WTC11 (cell line): ENCODE data around the gene CALY. TPM values are rescaled to one million over a fixed set of nuclear protein-coding genes. Genes with fewer than 3 reads are reported as not detected.

Source experiments
- ATAC-seq: fragments of 200-7000 bp; cut with Tn5 transposase; 2 replicates; pipeline ENCODE4 v1.10.0; 2021; ENCODE audit warnings: mild to moderate bottlenecking, moderate library complexity
- CTCF ChIA-PET: fragments of 300-600 bp; sonication (Branson Sonifier 250); formaldehyde crosslinking; loops from one replicate; lab custom pipeline; 2021; ENCODE audit warnings: antibody characterized with exemption; lab: Charles Lee
- POLR2A ChIA-PET: fragments of 350-600 bp; sonication (Branson Sonifier 250); formaldehyde crosslinking; loops from one replicate; lab custom pipeline; 2021; ENCODE audit warnings: antibody characterized with exemption; lab: Charles Lee
- DNase-seq: peaks from one replicate; pipeline ENCODE4 v3.0.0; 2021; ENCODE audit warnings: low spot score
- H3K27ac Mint-ChIP-seq: 2 replicates; pipeline ENCODE4 v1.8.0; 2021; ENCODE audit warnings: mixed read lengths
- H3K27me3 Mint-ChIP-seq: 2 replicates; pipeline ENCODE4 v1.8.0; 2021; ENCODE audit warnings: low read depth, mild to moderate bottlenecking, moderate library complexity, mixed read lengths
- H3K36me3 Mint-ChIP-seq: 2 replicates; pipeline ENCODE4 v1.8.0; 2021; ENCODE audit warnings: mixed read lengths
- H3K4me1 Mint-ChIP-seq: 2 replicates; pipeline ENCODE4 v1.8.0; 2022; ENCODE audit warnings: mixed read lengths
- H3K4me3 Mint-ChIP-seq: 2 replicates; pipeline ENCODE4 v1.8.0; 2021; ENCODE audit warnings: mild to moderate bottlenecking, moderate library complexity, mixed read lengths
- H3K9me3 Mint-ChIP-seq: 2 replicates; pipeline ENCODE4 v1.8.0; 2021; ENCODE audit warnings: mixed read lengths
- ARID4B ChIP-seq: sonication (generic); formaldehyde crosslinking; IDR thresholded peaks from 2 replicates; pipeline ENCODE4 v1.8.0; 2023; ENCODE audit warnings: missing genetic modification reagents, mild to moderate bottlenecking, borderline replicate concordance
- ATF3 ChIP-seq: sonication (generic); formaldehyde crosslinking; conservative IDR thresholded peaks from 2 replicates; pipeline ENCODE4 v1.8.1; 2022; ENCODE audit warnings: mild to moderate bottlenecking, missing genetic modification reagents
- CBFB ChIP-seq: sonication (generic); formaldehyde crosslinking; IDR thresholded peaks from 2 replicates; pipeline ENCODE4 v1.8.1; 2022; ENCODE audit warnings: mild to moderate bottlenecking, low read depth, missing genetic modification reagents
- ESRRA ChIP-seq: sonication (generic); formaldehyde crosslinking; IDR thresholded peaks from 2 replicates; pipeline ENCODE4 v1.8.1; 2022; ENCODE audit warnings: mild to moderate bottlenecking, missing genetic modification reagents, borderline replicate concordance
- ETV6 ChIP-seq: sonication (generic); formaldehyde crosslinking; IDR thresholded peaks from 2 replicates; pipeline ENCODE4 v1.8.1; 2022; ENCODE audit warnings: mild to moderate bottlenecking, missing genetic modification reagents
- FOXK1 ChIP-seq: sonication (generic); formaldehyde crosslinking; IDR thresholded peaks from 2 replicates; pipeline ENCODE4 v1.8.0; 2022; ENCODE audit warnings: mild to moderate bottlenecking, moderate library complexity, missing genetic modification reagents
- JAZF1 ChIP-seq: fragments of 250-450 bp; sonication (Bioruptor Pico); IDR thresholded peaks from 2 replicates; pipeline ENCODE4 v1.9.0; 2021; ENCODE audit warnings: moderate library complexity, mild to moderate bottlenecking, inconsistent platforms
- MAX ChIP-seq: sonication (generic); formaldehyde crosslinking; IDR thresholded peaks from 2 replicates; pipeline ENCODE4 v1.8.0; 2022; ENCODE audit warnings: mild to moderate bottlenecking, missing genetic modification reagents
- MXD4 ChIP-seq: fragments of 250-450 bp; sonication (Bioruptor Pico); IDR thresholded peaks from 2 replicates; pipeline ENCODE4 v1.8.0; 2021; ENCODE audit warnings: mild to moderate bottlenecking, moderate library complexity, borderline replicate concordance
- MYBL2 ChIP-seq: sonication (generic); formaldehyde crosslinking; IDR thresholded peaks from 2 replicates; pipeline ENCODE4 v1.8.1; 2023; ENCODE audit warnings: mild to moderate bottlenecking, moderate library complexity, missing genetic modification reagents
- NFYB ChIP-seq: sonication (generic); formaldehyde crosslinking; conservative IDR thresholded peaks from 2 replicates; pipeline ENCODE4 v1.8.0; 2022; ENCODE audit warnings: low read depth, missing genetic modification reagents
- PRDM15 ChIP-seq: sonication (generic); formaldehyde crosslinking; IDR thresholded peaks from 2 replicates; pipeline ENCODE4 v1.8.0; 2022; ENCODE audit warnings: missing genetic modification reagents
- SMAD4 ChIP-seq: sonication (generic); formaldehyde crosslinking; IDR thresholded peaks from 2 replicates; pipeline ENCODE4 v1.8.0; 2022; ENCODE audit warnings: mild to moderate bottlenecking, missing genetic modification reagents
- SP1 ChIP-seq: sonication (generic); formaldehyde crosslinking; conservative IDR thresholded peaks from 2 replicates; pipeline ENCODE4 v1.8.1; 2022; ENCODE audit warnings: missing genetic modification reagents
- TCF7 ChIP-seq: sonication (generic); formaldehyde crosslinking; IDR thresholded peaks from 2 replicates; pipeline ENCODE4 v1.8.0; 2022; ENCODE audit warnings: mild to moderate bottlenecking, low read depth, missing genetic modification reagents, moderate library complexity
- USF2 ChIP-seq: sonication (generic); formaldehyde crosslinking; IDR thresholded peaks from 2 replicates; pipeline ENCODE4 v1.8.1; 2023; ENCODE audit warnings: mild to moderate bottlenecking, missing genetic modification reagents, moderate library complexity
- ZNF671 ChIP-seq: fragments of 250-450 bp; sonication (Bioruptor Pico); IDR thresholded peaks from 2 replicates; pipeline ENCODE4 v1.8.0; 2021; ENCODE audit warnings: mild to moderate bottlenecking
- total RNA-seq: library from RNA; stranded (reverse); gene quantifications from 3 replicates; pipeline ENCODE4 v1.2.3, GENCODE V29; 2021

CALY gene
- total RNA-seq, 1 experiment from 2014 or later: 0.63 TPM

GRCh38 chr10:133326745-133327650, 9.7 kb downstream of the CALY start (continued):
- TF ChIP-seq MYBL2 (CRISPR knock-in tag): no peak
- no peak for TF ChIP-seq ARID4B (CRISPR knock-in tag)
- TF ChIP-seq MXD4 (CRISPR knock-in tag): no peak
- no peak for TF ChIP-seq CBFB (CRISPR knock-in tag)
- no peak for TF ChIP-seq ETV6 (CRISPR knock-in tag)
- TF ChIP-seq ATF3 (CRISPR knock-in tag): no peak
- no peak for TF ChIP-seq SMAD4

GRCh38 chr10:133326223-133326551, 10.5 kb downstream of the CALY start:
- POLR2A ChIA-PET: no interaction called here
- H3K27me3 Mint-ChIP-seq: peaks cover 68% of the 10 kb centered on the region
- no peaks in the 10 kb centered on the region for H3K36me3 Mint-ChIP-seq

GRCh38 chr10:133325440-133326222, 11.1 kb downstream of the CALY start:
- Mint-ChIP-seq H3K9me3 (peaks cover 3% of the 10 kb centered on the region; the same call in 1 of the 2 replicates), H3K36me3 (no peaks in the 10 kb centered on the region), H3K4me1 (peaks cover 14% of the 10 kb centered on the region), H3K4me3 (peak overlapping the region; percentile 70), H3K27me3 (peaks cover 62% of the 10 kb centered on the region)
- POLR2A ChIA-PET: no interaction called here
- 0 out of 2 replicates have a peak, but pooled peaks have one; percentile 1 for TF ChIP-seq PRDM15
- no peak for TF ChIP-seq ESRRA
- 0 out of 2 replicates have a peak, but pooled peaks have one; percentile 46 for TF ChIP-seq TCF7 (CRISPR knock-in tag)
- no peak for TF ChIP-seq MAX
- TF ChIP-seq FOXK1 (CRISPR knock-in tag): no peak
- TF ChIP-seq JAZF1 (CRISPR knock-in tag): no peak
- no peak for TF ChIP-seq ZNF671 (CRISPR knock-in tag)
- TF ChIP-seq SP1: 0 out of 2 replicates have a peak, but pooled peaks have one; percentile 17
- TF ChIP-seq, all 79 proteins: peak for 3
- peak; percentile 39 for DNase-seq
- ATAC-seq: peak; percentile 6
- CTCF ChIA-PET: interaction anchor here (2.0 kb wide), 1 partner anchor 26 kb away, joined by 9 read pairs; no protein-coding TSS in a partner anchor
- no peak overlapping the region for H3K27ac Mint-ChIP-seq

More at GRCh38 chr10:133326223-133326551, 10.5 kb downstream of the CALY start:
- CTCF ChIA-PET: no interaction called here
- TF ChIP-seq USF2 (CRISPR knock-in tag) (no peak), NFYB (CRISPR knock-in tag) (no peak)
- TF ChIP-seq, all 79 proteins: peak for 0
- Mint-ChIP-seq H3K27ac (no peak overlapping the region), H3K9me3 (peaks cover 3% of the 10 kb centered on the region; the same call in 1 of the 2 replicates), H3K4me3 (peak overlapping the region; percentile 66), H3K4me1 (peaks cover 14% of the 10 kb centered on the region)
- DNase-seq (peak; percentile 18), ATAC-seq (no peak)
